HEK293 (cell line): Measurements from ENCODE around the gene VASN.

ENCODE experiments used
- BCL11A ChIP-seq: fragments of 450-650 bp; formaldehyde crosslinking; IDR thresholded peaks from 2 replicates; pipeline ENCODE4 v1.5.1; 2016; ENCODE audit warnings: low read depth, missing biosample characterization, missing genetic modification characterization
- ZNF23 ChIP-seq: fragments of 450-650 bp; formaldehyde crosslinking; IDR thresholded peaks from 2 replicates; pipeline ENCODE4 v1.5.1; 2016; ENCODE audit warnings: missing biosample characterization, missing genetic modification characterization, borderline replicate concordance
- ZNF248 ChIP-seq: fragments of 450-650 bp; formaldehyde crosslinking; IDR thresholded peaks from 2 replicates; pipeline ENCODE4 v1.5.1; 2017; ENCODE audit warnings: missing biosample characterization, missing genetic modification characterization
- ZNF426 ChIP-seq: fragments of 450-650 bp; formaldehyde crosslinking; IDR thresholded peaks from 2 replicates; pipeline ENCODE4 v1.5.1; 2017; ENCODE audit warnings: missing biosample characterization, missing genetic modification characterization, mild to moderate bottlenecking, inconsistent platforms, moderate library complexity
- ZNF561 ChIP-seq: fragments of 450-650 bp; IDR thresholded peaks from 2 replicates; pipeline ENCODE4 v1.5.1; 2018; ENCODE audit warnings: missing biosample characterization, missing genetic modification characterization, borderline replicate concordance
- TF ChIP-seq, protein P1 (sequence below): fragments of 450-650 bp; formaldehyde crosslinking; IDR thresholded peaks from 2 replicates; pipeline ENCODE4 v1.5.1; 2016; ENCODE audit warnings: missing biosample characterization, missing genetic modification characterization
- TF ChIP-seq, protein P2 (sequence below): fragments of 450-650 bp; formaldehyde crosslinking; IDR thresholded peaks from 2 replicates; pipeline ENCODE4 v1.5.1; 2016; ENCODE audit warnings: missing biosample characterization, missing genetic modification characterization
- TF ChIP-seq, protein P3 (sequence below): fragments of 450-650 bp; formaldehyde crosslinking; IDR thresholded peaks from 2 replicates; pipeline ENCODE4 v1.5.1; 2016; ENCODE audit warnings: missing biosample characterization, missing genetic modification characterization
- TF ChIP-seq, protein P4 (sequence below): fragments of 450-650 bp; formaldehyde crosslinking; IDR thresholded peaks from 2 replicates; pipeline ENCODE4 v1.5.1; 2016; ENCODE audit warnings: missing biosample characterization, missing genetic modification characterization

DNA sequence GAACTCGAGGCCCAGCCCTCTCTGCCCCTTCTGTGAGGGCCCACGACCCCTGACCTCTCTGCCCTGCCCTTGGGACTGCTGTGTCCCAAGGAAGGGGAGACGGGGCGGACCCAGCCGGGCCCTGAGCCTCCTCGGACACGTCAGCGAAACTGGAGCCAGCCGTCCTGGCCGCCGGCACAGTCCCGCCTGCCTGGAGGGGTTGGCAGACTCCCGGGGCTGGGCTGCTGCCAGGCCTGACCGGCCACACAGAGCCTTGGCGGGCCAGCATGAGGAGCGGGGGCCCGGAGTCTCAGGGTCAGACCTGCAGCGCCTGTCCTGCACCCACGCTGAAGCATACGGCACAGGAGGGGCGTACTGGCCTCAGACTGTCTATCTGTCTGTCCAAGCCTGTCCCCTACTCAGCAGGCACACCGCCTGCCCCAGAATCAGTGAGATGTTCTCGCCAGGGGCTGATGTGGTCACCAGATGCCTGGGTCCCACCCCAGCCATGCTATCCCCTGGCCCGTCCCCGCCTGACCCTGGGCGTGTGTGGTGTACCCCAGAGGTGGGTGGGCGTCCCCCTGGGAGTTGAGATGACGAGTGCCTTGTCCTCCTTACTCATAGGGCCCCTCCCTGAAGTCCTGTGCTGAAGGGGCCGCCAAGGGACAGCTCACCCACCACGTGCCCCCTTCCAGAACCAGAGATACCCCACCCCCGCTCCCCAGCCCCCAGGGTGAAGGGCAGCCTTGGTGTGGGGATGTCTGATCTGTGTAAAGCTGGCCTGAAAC lies 4.7 kb downstream of the VASN start:
- TF ChIP-seq, protein P1, sequence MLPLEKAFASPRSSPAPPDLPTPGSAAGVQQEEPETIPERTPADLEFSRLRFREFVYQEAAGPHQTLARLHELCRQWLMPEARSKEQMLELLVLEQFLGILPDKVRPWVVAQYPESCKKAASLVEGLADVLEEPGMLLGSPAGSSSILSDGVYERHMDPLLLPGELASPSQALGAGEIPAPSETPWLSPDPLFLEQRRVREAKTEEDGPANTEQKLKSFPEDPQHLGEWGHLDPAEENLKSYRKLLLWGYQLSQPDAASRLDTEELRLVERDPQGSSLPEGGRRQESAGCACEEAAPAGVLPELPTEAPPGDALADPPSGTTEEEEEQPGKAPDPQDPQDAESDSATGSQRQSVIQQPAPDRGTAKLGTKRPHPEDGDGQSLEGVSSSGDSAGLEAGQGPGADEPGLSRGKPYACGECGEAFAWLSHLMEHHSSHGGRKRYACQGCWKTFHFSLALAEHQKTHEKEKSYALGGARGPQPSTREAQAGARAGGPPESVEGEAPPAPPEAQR (tag by site-specific recombination): no peak
- TF ChIP-seq ZNF426 (tag by site-specific recombination) (no peak), ZNF248 (tag by site-specific recombination) (no peak), BCL11A (tag by site-specific recombination) (no peak), ZNF561 (tag by site-specific recombination) (no peak), ZNF23 (tag by site-specific recombination) (no peak)
- TF ChIP-seq, protein P2, sequence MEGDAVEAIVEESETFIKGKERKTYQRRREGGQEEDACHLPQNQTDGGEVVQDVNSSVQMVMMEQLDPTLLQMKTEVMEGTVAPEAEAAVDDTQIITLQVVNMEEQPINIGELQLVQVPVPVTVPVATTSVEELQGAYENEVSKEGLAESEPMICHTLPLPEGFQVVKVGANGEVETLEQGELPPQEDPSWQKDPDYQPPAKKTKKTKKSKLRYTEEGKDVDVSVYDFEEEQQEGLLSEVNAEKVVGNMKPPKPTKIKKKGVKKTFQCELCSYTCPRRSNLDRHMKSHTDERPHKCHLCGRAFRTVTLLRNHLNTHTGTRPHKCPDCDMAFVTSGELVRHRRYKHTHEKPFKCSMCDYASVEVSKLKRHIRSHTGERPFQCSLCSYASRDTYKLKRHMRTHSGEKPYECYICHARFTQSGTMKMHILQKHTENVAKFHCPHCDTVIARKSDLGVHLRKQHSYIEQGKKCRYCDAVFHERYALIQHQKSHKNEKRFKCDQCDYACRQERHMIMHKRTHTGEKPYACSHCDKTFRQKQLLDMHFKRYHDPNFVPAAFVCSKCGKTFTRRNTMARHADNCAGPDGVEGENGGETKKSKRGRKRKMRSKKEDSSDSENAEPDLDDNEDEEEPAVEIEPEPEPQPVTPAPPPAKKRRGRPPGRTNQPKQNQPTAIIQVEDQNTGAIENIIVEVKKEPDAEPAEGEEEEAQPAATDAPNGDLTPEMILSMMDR: no peak
- TF ChIP-seq, protein P3, sequence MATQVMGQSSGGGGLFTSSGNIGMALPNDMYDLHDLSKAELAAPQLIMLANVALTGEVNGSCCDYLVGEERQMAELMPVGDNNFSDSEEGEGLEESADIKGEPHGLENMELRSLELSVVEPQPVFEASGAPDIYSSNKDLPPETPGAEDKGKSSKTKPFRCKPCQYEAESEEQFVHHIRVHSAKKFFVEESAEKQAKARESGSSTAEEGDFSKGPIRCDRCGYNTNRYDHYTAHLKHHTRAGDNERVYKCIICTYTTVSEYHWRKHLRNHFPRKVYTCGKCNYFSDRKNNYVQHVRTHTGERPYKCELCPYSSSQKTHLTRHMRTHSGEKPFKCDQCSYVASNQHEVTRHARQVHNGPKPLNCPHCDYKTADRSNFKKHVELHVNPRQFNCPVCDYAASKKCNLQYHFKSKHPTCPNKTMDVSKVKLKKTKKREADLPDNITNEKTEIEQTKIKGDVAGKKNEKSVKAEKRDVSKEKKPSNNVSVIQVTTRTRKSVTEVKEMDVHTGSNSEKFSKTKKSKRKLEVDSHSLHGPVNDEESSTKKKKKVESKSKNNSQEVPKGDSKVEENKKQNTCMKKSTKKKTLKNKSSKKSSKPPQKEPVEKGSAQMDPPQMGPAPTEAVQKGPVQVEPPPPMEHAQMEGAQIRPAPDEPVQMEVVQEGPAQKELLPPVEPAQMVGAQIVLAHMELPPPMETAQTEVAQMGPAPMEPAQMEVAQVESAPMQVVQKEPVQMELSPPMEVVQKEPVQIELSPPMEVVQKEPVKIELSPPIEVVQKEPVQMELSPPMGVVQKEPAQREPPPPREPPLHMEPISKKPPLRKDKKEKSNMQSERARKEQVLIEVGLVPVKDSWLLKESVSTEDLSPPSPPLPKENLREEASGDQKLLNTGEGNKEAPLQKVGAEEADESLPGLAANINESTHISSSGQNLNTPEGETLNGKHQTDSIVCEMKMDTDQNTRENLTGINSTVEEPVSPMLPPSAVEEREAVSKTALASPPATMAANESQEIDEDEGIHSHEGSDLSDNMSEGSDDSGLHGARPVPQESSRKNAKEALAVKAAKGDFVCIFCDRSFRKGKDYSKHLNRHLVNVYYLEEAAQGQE: no peak
- TF ChIP-seq, protein P4, sequence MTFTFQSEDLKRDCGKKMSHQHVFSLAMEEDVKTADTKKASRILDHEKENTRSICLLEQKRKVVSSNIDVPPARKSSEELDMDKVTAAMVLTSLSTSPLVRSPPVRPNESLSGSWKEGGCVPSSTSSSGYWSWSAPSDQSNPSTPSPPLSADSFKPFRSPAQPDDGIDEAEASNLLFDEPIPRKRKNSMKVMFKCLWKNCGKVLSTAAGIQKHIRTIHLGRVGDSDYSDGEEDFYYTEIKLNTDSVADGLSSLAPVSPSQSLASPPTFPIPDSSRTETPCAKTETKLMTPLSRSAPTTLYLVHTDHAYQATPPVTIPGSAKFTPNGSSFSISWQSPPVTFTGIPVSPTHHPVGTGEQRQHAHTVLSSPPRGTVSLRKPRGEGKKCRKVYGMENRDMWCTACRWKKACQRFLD: no peak
